ENCODE measurements around the gene NBEA.
"Not testable (repeated sequence)": the region's sequence is repeated elsewhere in the genome, so short reads cannot be mapped to it uniquely, and the experiment has no call there.

NBEA gene

DNA sequence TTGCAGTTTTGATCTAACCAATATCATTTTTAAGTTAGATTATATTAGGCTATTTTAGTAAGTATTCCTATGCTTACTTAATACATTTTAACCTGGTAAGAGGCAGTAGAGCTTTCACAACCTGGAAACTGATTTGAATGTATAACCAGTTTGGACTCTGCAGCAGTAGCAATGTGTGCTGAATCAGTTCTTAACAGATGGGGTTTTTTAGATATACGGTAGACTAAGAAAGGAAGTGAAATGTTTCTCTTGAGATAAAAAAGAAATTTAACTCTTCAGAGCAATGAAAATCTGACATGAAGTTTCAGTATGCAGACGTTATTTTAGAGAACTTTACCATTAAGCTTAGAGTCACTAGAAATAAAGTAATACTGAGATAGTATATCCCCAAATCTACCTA, 2.7 kb downstream of the NBEA start:
- no peak for DNase-seq (ENCODE audit: low read depth in 2 of 2)

DNA sequence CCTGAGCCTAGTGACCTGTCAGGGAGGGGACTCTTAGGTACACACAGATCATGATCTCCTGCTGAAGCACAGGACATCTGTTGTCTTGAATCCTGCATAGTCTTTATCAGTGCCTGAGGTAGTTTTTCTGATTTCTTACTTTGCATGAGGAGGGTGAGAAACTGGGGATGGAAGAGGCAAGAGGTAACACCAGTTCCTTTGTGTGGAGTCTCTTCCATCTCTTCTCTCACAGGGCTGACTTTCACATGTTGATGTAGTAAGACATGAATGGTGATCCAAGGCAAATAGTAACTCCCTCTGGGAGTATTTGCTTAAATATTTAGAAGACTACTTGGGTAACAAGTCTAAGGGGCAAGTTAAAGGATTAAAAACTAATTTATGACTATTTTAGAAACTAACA, 9.5 kb downstream of the NBEA start:
- no peak for DNase-seq (ENCODE audit: low read depth in 2 of 2)

DNA sequence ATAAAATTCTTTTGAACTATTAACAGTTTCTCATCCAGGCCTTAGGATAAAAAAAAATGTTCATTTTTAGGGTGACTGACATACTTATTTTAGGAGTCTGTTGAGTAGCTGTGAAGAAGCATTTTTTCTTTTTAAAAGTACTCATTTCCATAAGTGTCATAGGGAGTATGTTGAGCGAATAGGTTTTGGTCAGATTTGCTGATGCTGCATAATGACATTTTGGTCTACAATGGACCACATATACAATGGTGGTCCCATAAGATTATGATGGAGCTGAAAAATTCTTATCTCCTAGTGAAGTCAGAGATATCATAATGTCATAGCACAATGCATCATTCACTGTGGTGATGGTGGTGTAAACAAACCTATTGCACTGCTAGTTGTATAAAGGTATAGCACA, 17.4 kb downstream of the NBEA start:
- DNase-seq (ENCODE audit: low read depth in 2 of 2), result no peak

DNA sequence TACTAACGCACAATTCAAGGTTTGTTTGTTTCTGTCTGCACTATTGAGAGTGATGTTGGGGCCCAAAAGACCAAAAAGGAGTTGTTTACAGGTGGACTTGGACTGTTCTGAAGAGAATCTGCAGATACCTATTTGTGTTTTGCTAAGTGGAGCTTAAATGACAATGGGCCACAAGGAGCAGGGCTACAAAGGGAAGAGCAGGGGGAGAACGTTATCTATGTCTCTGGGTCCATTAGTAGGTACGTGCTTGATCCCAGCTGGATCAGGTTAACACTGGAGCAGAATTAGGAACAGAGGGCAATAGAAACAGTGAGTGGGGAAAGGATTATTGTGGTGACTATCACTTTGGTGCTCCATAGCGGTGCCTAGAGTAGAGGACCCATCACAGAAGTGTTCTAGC, 22.5 kb downstream of the NBEA start:
- no peak for DNase-seq (ENCODE audit: low read depth in 2 of 2)

DNA sequence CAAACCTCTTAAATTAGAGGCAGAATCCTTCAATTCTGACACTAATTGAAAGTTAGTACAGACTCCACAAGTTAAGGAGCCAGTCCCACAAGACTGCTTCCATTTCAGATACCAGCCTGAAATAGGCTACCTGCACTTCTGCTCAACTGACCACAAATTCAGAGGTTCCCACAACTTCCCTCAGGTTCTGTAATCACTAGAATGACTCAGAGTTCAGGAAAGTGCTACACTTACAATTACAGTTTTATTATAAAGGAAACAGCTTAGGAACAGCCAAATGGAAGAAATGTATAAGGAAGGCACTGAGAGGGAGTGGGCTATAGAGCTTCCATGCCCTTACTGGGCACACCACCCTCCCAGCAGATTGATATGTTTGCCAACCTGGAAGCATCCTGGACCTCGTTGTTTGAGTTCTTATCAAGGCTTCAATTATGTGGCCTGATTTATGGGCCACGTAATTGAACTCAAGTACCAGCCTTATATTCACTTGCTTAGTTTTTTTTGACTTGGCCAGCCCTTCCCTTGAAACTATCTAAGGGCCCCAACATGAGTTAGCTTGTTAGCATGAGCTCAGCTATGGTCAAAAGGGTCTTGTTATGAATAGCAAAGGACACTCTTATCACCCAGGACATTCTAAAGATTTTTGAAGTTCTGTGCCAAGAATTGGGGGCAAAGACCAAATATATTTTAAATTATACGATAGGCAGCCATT, 25.9 kb downstream of the NBEA start:
- no peak for DNase-seq (ENCODE audit: low read depth in 2 of 2)

DNA sequence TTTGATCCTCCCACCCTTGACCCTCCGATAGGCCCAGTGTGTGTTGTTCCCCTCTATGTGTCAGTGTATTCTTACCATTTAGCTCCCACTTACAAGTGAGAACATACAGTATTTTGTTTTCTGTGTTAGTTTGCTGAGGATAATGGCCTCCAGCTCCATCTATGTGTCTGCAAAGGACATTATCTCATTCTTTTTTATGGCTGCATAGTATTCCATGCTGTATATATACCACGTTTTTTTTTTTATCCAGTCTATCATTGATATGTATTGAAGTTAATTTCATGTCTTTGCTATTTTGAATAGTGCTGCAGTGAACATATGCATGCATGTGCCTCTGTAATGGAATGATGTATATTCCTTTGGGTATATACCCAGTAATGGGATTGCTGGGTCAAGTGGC, 27.5 kb downstream of the NBEA start:
- not testable (repeated sequence) for DNase-seq (ENCODE audit: low read depth in 2 of 2)

DNA sequence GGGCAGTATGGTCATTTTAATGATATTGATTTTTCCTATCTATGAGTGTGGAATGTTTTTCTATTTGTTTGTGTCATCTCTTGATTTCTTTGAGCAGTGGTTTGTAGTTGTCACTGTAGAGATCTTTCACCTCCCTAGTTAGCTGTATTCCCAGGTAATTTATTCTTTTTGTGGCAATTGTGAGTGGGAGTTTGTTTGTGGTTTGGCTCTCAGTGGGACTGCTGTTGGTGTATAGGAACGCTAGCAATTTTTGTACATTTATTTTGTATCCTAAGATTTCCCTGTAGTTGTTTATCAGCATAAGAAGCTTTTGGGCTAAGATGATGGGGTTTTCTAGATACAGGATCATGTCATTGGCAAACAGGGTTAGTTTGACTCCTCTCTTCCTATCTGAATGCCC, 28.9 kb downstream of the NBEA start:
- DNase-seq (ENCODE audit: low read depth in 2 of 2), result no peak

DNA sequence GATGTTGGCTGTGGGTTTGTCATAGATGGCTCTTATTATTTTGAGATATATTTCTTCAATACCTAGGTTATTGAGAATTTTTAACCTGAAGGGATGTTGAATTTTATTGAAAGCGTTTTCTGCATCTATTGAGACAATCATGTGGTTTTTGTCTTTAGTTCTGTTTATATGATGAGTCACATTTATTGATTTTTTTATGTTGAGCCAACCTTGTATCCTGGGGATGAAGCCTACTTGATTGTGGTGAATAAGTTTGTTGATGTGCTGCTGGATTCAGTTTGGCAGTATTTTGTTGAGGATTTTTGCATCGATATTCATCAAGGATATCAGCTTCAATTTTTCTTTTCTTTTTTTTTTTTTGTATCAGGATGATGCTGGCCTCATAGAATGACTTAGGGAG, 29.4 kb downstream of the NBEA start:
- no peak for DNase-seq (ENCODE audit: low read depth in 2 of 2)

DNA sequence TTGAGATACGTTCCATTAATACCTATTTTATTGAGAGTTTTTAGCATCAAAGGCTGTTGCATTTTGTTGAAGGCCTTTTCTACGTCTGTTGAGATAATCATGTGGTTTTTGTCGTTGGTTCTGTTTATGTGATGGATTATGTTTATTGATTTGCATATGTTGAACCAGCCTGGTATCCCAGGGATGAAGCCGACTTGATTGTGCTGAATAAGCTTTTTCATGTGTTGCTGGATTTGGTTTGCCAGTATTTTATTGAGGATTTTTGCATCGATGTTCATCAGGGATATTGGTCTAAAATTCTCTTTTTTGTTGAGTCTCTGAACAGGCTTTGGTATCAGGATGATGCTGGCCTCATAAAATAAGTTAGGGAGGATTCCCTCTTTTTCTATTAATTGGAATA, 43.1 kb downstream of the NBEA start:
- not testable (repeated sequence) for DNase-seq (ENCODE audit: low read depth in 2 of 2)

DNA sequence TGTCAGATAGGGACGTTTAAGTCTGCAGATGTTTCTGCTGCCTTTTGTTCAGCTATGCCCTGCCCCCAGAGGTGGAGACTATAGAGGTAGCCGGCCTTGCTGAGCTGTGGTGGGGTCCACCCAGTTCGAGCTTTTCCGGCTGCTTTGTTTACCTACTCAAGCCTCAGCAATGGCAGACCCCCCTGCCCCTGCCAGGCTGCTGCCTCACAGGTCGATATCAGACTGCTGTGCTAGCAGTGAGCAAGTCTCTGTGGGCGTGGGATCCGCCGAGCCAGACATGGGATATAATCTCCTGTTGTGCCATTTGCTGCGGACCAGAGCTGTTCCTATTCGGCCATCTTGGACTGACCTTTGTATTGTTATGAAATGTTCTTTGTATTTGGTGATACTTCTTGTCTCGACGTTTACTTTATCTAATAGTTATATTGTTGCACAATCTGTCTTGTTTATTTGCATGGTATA, 46.3 kb downstream of the NBEA start:
- no peak for DNase-seq (ENCODE audit: low read depth in 2 of 2)

DNA sequence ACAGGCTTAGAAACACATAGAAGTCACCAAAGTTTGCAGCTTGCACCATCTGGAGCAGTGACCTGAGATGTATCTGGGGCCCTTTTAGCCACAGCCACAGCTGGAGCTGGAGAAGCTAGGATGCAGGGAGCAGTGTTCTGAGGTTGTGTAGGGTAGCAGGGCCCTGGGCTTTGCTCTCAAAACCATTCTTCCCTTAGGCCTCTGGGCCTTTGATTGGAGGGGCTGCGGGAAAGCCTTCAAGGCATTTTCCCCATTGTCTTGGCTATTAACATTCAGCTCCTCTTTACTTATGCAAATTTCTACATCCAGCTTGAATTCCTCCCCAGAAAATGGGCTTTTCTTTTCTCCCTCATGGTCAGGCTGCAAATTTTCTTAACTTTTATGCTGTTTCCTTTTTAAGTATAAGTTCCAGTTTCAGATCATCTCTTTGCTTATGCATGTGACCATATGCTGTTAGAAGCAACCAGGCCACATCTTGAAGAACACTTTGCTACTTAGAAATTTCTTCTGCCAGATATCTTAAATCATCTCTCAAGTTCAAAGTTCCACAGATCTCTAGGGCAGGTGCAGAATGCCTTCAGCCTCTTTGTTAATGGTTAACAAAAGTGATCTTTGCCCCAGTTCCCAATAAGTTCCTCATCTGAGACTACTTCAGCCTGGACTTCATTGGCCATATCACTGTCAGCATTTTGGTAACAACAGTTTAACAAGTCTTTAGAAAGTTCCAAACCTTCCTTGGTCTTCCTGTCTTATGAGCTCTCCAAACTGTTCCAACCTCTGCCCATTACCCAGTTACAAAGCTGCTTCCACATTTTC, 48.5 kb downstream of the NBEA start:
- no peak for DNase-seq (ENCODE audit: low read depth in 2 of 2)

DNA sequence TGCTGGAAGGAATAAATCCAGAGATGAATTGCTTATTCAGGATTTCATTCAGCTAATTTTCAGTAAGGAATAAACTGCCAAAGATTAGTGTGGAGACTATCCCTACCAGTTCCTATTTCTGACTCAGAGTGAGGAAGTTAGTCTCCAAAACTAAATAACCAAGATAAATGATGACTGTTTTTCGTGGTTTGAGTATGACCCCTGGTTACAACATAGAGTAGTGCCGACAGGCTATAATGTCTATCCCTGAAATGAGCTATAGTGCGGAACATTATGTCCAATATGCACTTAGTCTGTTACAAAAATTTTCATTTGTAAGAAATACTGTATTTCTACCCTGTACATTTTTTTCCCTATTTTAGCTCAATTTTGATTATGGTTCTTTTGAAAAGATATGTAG, 51.4 kb downstream of the NBEA start:
- DNase-seq (ENCODE audit: low read depth in 2 of 2), result no peak

DNA sequence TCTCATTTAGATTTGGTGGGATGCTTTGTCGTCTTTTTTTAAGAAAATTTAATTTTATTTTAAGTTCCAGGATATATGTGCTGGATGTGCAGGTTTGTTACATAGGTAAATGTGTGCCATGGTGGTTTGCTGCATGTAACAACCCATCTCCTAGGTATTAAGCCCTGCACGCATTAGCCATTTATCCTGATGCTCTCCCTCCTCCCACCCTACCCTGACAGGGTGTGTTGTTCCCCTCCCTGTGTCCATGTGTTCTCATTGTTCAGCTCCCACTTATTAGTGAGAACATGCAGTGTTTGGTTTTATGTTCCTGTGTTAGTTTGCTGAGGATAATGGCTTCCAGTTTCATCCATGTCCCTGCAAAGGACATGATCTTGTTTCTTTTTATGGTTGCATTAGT, 61.7 kb downstream of the NBEA start:
- not testable (repeated sequence) for DNase-seq (ENCODE audit: low read depth in 2 of 2)

DNA sequence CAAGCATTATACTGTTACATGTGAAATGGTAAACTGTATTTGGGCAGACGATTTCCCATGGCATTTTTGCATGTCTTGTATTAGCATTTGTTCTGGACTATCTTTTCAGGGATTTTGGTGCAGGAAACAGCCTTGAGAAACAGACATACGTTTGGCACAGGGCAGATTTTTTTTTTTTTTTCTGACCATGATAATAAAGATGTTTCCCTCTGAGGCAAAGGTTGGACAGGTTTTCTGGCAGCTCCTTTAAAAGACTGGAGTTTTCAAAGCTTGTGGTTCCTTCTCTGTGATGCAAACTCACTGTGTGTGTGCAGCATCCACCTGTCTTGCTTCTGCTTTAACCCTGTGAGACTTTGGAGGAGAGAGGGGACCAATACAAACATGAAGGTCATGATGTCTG, 63.0 kb downstream of the NBEA start:
- no peak for DNase-seq (ENCODE audit: low read depth in 2 of 2)

DNA sequence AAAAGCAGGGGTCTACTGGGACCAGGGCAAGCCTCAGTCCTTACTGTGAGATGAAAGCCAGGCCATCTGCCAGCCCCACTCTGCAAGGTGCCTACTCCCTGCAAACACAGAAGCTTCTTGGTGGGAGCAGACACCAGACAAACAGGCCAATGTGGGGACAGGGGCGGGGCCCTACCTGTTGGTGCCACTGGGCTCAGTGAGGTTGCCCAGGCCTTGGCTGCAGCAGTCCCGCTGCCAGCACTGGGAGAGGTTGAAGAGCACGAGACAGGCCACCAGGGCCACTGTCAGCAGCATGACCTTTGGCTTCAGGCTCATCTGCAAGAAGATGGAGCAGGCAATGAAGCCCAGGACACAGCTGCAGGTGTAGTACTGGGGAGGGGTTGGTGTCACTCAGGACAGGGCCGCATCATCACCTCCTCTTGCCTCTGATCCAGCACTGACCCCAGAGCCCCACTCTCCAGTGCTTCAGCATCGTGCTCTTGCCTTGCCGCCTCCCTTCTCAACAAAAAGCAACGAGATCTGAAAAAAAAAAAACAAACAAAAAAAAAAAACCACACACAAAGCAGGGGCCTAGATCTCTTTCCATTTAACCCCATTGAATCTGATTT, 72.6 kb downstream of the NBEA start:
- no peak for DNase-seq (ENCODE audit: low read depth in 2 of 2)

DNA sequence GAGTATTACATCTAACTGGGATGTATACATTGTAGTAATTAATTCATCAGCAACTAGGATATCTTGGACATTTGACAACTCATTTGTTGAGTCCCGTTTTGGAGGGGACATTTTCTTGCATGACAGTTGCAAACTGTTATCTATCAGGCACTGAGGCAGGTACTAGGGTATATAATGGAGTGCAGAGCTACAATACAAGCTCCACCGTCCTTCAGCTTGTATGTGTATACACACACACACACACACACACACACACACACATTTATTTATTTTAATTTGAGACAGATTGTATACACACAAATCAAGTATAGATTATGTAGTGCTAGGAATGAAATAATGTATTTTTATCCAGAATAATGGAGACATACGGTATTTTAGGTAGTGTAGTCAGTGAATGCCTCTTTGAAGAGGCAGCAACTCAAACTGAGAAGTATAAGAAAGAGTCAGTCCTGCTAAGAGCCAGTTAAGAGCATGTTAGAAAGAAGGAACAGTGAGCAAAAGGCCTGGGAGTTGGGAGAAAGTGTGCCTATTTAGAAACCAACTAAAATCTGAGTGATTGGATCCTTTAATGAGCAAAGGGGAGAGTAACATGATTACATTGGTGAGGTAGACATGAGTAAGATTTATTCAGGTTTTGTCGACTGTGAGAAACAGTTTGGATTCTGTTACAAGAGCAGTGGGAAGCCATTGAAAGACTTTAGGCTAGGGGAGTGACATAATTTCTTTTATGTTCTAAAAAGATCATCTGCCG, 74.5 kb downstream of the NBEA start:
- DNase-seq (ENCODE audit: low read depth in 2 of 2), result no peak

DNA sequence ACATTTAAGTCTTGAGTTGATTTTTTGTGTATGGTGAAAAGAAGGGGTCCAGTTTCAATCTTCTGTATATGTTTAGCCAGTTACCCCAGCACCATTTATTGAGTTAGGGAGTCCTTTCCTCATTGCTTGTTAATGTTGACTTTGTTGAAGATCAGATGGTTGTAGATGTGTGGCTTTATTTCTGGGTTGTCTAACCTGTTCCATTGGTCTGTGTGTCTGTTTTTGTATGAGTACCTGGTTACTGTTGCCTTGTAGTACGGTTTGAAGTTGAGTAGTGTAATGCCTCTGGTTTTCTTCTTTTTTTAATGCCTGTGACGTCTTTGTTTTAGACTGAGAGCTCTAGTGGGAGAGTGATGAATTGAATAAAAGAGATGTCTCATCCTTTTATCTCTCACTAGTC, 83.2 kb downstream of the NBEA start:
- no peak for DNase-seq (ENCODE audit: low read depth in 2 of 2)

DNA sequence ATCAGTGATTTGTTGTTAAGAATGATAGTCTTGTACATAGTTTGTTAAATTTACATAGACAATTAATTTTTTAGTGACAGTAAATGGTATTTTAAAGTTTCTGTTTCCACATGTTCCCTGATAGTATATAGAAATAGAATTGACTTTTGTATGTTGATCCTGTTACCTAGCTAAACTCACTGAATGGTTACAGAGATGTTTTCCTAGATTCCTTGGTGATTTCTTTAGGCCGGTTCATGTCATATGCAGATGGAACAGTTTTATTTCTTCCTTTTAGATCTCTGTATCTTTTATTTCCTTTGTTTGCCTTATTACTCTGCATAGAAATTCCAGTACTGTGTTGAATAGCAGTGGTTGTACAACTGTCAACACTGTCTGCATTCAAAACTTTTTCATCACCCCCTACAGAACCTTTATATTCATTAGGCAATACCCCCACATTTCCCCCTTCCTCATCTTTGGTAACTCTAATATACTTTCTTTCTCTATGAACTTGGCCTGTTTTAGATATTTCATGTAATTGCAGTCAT, 86.3 kb downstream of the NBEA start:
- no peak for DNase-seq (ENCODE audit: low read depth in 2 of 2)

DNA sequence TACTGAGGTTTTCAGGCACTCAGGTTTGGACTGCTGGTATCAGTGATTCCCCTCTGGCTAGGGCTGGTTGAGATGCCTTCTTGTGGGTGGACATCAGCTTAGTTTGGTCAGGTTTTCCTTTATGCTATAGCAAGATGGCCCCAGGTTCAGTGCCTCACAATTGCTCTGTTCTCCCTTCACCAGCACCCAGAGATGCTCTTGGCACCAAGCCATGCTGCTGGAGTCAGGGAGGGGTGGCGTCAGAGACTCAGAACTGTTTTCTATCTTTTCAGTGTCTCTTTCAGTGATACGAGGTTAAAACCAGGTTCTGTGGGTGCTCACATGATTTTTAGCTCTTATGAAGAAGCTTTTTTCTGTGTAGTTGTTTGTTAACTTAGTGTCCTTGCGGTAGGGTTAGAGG, 96.9 kb downstream of the NBEA start:
- no peak for DNase-seq (ENCODE audit: low read depth in 2 of 2)

DNA sequence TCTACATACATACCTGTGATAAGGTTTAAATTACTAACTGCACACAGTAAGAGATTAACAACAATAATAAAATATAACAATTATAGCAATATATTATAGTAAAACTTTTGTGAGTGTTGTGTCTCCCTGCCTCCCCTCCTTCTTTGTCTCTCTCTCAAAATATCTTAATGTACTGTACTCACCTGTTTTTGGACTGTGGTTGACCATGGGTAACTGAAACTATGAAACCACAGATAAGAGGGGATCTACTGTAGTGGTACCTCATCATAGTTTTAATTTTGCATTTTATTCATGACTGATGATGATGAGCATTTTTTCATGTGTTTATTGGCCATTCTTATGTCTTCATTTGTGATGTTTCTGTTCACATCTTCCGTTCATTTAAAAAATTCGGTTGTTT, 104.5 kb downstream of the NBEA start:
- no peak for DNase-seq (ENCODE audit: low read depth in 2 of 2)

DNA sequence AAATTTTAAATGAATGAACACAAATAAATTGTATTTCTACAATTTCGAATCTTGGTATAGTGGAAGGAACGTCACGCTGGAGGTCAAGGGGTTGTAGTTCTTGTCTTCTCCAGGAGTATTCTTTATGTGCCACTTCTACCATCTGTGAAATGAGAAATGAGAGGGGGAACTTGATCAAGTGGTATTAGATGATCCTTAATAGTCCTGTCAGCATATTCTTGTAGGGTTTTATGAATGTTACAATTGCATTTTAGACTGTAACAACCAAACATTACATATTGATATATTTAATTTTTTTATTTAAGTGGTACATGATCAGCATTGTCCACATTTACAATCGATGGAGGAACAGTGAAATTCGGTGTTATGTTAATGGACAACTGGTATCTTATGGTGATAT, 113.6 kb downstream of the NBEA start:
- no peak for DNase-seq (ENCODE audit: low read depth in 2 of 2)

DNA sequence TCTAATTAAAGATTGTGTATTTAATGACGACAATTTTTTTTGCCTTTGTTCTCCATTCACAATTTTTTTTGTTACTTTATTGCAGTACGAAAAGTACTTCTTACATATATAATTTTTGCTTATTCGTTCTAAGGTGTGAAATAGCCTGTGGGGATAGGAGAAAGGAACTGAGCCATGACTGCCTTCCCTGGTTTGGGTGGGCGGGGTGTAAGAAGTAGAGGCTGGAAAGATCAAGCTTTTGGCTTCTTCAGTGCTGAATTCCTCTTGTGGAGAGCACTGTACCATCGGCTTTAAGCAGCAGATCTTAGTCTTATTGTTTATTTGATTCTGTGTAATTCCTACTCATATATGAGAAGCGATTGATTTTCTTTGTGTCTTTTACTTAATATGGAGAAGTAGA, 115.8 kb downstream of the NBEA start:
- DNase-seq (ENCODE audit: low read depth in 2 of 2), result no peak
